ENCODE results near the gene FAM120B.

Gene FAM120B

GRCh38 chr6:170371588-170371987, 65.0 kb downstream of the FAM120B start:
- ChIA-PET POLR2A (no interaction called here), CTCF (interaction anchor here (1.3 kb wide), 2 partner anchors 9 to 22 kb away, joined by 3 read pairs; no protein-coding TSS in a partner anchor)
- no peak for DNase-seq (ENCODE audit: extremely low spot score)
- TF ChIP-seq, protein P1, sequence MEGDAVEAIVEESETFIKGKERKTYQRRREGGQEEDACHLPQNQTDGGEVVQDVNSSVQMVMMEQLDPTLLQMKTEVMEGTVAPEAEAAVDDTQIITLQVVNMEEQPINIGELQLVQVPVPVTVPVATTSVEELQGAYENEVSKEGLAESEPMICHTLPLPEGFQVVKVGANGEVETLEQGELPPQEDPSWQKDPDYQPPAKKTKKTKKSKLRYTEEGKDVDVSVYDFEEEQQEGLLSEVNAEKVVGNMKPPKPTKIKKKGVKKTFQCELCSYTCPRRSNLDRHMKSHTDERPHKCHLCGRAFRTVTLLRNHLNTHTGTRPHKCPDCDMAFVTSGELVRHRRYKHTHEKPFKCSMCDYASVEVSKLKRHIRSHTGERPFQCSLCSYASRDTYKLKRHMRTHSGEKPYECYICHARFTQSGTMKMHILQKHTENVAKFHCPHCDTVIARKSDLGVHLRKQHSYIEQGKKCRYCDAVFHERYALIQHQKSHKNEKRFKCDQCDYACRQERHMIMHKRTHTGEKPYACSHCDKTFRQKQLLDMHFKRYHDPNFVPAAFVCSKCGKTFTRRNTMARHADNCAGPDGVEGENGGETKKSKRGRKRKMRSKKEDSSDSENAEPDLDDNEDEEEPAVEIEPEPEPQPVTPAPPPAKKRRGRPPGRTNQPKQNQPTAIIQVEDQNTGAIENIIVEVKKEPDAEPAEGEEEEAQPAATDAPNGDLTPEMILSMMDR (IDR thresholded peaks at IDR 0.05; ENCODE audit: control extremely low read depth, extremely low read depth, low read depth, missing control alignments), result no peak

- ChIA-PET CTCF (interaction anchor here (1.1 to 1.5 kb wide), 5 partner anchors 8 to 158 kb away, joined by 3 to 5 read pairs (median 3); no protein-coding TSS in a partner anchor), POLR2A (no interaction called here)
- DNase-seq (ENCODE audit: extremely low spot score), result no peak
These were observed 66.1 kb downstream of the FAM120B start for GRCh38 chr6:170372380-170373325.

DNA sequence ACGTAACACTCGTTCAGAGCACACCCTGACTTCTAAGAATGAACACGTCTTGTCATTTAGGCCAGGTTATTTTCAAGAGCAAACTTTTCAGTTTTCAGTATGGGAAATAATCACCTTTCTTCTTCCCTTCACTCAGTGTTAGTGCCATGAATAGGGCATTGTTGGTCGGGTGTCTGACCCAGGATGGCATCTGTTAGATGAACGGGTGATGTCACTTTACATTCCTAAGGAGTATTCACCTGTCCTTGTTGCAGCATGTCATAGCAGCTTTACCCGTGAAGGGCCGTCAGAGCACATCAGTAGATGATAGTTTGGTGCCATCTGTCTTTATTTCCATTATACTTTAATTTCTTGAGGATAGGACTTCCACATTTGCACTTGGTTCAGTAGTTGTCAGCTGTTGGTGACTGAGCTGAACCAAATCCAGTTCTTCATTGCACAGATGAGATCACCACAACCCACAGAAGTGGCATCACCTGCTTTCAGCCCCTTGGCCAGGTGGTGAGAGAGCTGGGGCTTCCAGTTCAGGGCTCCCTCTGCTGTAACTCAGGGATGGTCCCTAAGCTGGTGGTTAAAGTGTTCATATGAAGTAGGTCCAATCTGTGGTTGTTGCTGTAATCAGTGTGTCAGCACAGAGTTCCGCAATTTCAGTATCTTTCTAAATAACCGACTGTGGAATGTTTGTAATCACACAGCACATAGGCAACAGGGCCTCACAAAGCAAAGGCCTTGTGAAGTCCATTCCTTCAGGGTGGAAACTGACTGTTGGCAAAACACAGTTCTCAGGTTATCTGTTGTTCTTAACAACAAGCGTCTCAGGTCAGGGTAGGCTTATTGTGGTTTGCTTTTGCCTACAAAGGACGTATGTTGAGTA, 68.2 kb downstream of the FAM120B start:
- no peak for DNase-seq (ENCODE audit: extremely low spot score)
- ChIA-PET CTCF (interaction anchor here (0.8 kb wide), 1 partner anchor 10 kb away, joined by 3 read pairs; no protein-coding TSS in a partner anchor), POLR2A (no interaction called here)

More at GRCh38 chr6:170372380-170373325, 66.1 kb downstream of the FAM120B start:
- TF ChIP-seq, protein P1 (IDR thresholded peaks at IDR 0.05; ENCODE audit: control extremely low read depth, extremely low read depth, low read depth, missing control alignments), result no peak

DNA sequence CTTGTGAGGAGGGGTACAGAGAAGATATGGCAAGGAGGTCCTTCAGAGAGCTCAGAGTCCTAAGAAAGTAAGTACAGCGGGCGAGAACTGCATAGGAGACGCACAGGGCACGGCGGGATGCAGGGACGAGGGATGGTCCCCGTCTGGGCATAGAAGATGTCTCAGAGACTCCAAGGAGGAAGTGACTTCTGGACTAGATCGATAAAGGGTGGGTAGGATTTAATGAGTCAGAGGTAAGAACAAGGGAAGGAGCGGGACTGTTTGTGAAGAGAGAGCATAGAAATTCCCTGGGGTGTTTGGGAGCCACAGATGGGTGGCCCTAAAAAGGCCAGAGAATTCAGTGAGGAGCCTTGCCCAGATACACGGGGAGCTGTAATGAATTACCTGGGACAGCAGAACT, 69.1 kb downstream of the FAM120B start:
- CTCF ChIA-PET, result interaction anchor here (0.8 kb wide), 1 partner anchor 11 kb away, joined by 3 read pairs; no protein-coding TSS in a partner anchor
- TF ChIP-seq, protein P1 (IDR thresholded peaks at IDR 0.05; ENCODE audit: control extremely low read depth, extremely low read depth, low read depth, missing control alignments), result no peak
- POLR2A ChIA-PET, result no interaction called here

More for the DNA sequence above, 68.2 kb downstream of the FAM120B start:
- TF ChIP-seq, protein P1 (IDR thresholded peaks at IDR 0.05; ENCODE audit: control extremely low read depth, extremely low read depth, low read depth, missing control alignments), result no peak

DNA sequence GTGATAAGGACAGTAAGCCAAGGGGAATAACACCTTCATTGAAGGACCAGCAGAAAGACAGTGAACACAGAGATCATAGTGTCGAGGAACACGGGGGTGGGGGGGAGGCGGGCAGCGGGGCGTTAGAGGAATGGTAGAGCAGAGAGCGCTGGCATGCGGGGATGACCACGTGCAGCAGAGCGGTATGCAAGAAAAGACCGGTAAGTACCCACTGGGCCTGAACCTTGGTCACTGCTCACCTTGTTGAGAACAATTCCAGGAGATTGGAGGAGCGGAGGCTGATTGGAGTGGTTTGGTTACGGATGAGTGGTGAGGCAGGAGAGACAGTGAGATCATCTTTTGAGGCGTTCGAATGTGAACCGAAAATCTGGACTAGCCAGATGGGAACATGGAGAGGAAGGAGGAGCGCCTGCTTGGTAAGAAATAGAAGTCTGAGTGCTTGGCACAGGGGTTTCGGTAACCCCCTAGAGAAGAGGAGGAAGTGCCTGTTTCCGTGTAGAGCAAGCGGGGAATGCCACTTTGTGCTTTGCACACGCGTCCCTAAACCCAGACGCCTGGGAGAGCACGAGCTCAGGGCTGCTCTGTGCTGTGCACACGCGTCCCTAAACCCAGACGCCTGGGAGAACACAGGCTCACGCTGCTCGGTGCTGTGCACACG, 70.0 kb downstream of the FAM120B start:
- DNase-seq (ENCODE audit: extremely low spot score), result no peak
- ChIA-PET CTCF (no interaction called here), POLR2A (no interaction called here)
- TF ChIP-seq, protein P1 (IDR thresholded peaks at IDR 0.05; ENCODE audit: control extremely low read depth, extremely low read depth, low read depth, missing control alignments), result no peak

More for the DNA sequence above, 69.1 kb downstream of the FAM120B start:
- DNase-seq (ENCODE audit: extremely low spot score), result no peak
